NCI-H345 (cell line): ENCODE data around the gene ALOX5.
"Not testable (repeated sequence)": the region's sequence is repeated elsewhere in the genome, so short reads cannot be mapped to it uniquely, and the experiment has no call there.

Experiments
- DNase-seq: peaks from one replicate; lab custom pipeline; 2025; lab: John Stamatoyannopoulos, UW

ALOX5 gene

DNA sequence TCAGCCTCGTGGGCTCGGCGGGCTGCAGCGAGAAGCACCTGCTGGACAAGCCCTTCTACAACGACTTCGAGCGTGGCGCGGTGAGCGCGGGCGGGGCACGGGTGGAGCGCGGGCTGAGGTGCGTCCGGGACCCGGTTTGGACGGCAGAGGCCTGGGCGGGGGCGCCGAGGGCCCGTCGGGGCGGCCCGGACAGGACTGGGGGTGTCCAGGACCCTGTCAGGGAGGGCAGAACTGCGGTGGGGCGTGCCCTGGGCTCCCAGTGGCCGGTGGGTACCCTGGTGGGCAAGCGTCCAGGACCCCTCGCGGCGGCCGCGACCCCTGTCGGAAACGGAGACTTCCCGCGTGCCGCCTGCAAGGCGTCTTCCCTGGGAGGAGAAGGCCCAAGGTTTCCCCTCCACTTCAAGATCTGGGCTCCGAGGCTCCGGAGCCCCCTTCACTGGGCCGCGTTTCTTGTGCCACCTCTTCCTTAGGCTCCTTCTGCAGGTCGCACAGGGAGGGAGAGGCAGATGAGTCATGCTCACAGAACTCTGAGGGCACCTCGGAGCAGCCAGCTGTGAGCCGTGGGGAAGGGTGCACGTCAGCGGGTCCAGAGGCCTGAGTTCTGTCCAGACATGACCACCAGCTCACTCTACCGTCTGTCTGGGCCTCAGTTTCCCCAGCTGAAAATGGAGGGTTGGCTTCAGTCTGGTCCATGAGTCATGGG is 485 bp downstream of the ALOX5 start:
- DNase-seq: no peak

DNA sequence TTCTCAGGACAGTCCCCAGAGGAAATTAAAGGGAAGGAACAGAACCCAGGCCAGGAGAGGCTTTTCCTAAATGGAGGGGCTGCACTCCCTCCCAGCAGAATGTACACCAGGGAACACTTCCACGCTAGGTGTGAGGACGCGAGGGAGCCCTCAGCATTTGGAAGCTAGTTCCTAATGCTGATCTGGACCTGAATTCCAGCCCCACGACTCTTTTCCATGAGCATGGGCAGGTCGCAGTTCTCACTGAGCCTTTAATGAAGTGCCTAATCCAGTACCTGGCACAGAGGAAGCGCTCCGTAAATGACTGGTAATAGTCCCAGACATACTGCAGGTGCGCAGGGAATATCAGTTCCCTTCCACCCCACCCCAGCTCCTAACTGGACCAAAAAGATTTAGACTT is 1.1 kb downstream of the ALOX5 start:
- DNase-seq: no peak

DNA sequence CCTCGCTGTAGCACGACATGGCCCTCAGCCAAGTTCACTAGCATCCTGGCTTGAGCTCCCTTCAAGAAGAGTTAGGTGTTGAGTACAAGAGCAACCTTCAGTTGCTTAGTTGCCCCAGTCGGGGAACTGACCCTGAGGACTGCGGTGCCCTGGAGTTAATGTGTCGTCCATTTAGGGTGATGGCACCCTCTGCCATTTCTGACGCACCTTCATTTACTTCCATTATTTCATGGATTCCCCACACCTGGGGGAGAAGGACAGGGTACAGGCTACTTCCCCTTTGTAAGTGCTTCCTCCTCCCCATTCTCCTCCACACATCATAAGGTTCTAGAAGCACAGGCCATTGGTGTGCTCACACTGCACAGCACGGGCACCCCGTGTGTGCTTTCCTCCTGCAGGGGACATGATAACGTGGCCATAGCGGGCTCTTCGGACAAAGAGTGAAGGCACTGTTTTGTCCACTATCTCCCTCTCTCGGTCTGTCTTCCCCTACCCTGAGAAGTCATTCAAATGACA is 1.8 kb downstream of the ALOX5 start:
- DNase-seq: no peak

DNA sequence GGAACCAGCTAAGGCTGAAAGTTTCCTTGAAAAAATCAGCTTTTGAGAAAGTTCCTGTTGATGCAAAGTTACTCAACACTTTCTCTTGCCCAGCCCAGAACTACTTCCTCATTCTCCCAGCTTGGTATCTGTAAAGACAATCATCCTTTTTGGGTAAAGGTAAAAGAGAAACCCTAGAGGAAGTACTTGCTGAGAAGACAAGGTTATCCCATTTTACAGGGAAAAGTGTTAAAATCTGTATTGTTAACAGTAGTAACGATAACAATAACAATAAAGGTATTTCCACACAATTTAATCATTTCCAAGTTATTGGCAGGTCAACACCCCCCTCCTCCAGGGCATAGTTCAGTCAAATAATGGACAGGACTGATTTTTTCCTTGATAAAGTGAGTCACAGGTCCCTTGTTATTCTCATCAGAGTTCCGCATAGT is 2.4 kb downstream of the ALOX5 start:
- DNase-seq: no peak

DNA sequence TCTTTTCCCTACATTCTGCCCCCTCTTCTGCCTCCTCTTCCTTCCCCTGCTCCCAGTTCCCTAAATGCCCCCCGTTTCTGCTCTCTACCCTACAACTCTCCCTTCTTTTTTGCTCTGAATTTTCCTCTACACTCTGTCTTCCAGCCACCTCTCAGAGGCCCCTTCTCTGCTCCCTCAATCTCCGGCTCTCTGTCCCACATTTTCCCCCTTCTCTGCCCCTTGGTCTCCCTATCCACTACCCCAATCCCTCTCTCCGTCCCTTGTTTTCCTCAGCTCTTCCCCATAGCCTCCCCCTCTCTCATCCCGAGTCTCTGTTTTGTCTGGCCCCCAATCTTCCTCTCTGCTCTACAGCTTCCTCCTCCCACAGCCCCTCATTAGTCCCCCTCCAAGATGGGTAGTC is 3.3 kb downstream of the ALOX5 start:
- DNase-seq: no peak

DNA sequence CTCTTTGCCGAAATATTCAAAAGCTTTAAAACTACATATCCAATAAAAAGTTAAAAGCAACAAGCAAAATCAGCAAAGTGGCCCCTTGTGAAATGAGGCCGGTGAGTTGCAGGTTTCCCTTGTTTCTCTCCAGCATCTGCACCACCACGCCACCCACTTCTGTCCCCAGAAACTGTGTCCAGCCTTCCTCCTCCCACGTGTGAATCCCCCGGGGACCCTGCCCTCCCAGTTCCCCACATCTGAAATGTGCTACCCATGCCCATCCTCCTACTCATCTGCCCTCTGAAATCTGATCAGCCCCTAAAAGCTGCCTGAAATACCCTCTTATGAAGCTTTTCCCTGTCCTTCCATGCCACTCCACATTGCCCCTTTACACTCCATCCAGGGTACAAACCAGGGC is 3.8 kb downstream of the ALOX5 start:
- DNase-seq: no peak

DNA sequence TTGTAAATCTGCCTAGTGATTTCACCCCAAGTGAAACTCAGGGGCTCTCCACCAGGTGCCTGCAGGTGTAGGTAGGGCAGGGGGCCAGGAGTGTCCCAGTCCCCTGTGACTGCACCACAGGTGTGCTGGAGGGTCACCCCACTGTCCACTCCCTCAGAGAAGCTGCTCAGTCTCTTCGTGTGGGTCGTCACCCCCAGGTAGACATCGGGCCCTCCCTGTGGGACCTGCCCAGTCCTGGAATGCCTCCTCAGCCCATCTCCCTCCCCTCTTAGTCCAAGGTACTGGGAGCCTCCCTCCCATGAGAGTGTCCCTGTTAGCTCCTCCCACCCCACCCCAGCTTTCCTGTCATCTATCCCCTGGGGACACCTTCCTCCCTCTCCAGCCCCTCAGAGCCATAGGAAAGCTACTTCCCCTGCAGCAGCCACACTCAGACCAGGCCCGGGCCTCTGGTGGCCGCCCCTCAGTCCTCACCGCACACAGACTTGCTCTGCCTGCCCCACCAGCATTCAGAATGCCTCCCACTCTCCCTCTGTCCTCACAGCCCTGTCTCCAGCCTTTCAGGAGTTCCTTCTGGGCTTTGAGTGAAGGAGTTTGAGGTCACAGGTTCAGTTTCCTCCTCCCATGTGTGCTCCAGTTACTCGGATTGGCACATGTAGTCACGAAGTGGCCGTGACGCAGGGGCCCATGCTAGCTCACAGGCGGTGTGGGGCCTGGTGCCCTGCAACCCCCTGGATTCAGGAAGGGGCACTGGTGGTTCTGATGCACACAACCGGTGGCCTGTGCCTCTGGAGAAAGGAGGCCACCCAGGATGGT is 5.1 kb downstream of the ALOX5 start:
- no peak for DNase-seq

DNA sequence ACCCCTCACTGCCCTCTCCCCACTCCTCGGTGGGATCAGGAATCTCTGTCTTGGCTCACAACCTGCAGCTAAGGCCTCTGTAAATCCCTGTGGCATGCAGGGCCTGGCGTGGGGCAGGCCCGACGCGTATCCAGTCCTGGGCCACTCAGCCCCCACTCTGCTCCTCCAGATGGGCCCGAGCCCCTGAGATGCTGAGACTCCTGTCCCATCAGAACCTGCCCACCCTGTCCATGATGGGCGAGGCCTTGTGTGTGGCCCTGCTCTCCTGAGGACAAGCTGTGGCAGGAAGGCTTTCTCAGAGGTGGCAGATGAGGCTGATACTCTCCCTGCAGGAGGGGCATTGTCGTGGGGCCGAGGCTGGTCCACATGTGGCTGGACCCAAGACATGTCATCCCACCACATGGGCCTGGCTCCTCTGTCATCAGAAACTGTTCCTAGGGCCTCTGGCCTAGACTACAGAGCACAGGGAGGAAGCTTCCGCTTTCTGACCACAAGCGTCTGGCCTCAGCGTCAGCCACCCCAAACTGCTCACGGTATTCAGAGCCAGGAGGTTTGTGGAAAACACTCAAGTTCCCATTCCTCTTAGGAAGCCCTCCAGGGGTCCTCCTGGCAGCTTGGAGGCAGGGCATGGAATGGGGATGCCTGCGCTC is 6.0 kb downstream of the ALOX5 start:
- no peak for DNase-seq

DNA sequence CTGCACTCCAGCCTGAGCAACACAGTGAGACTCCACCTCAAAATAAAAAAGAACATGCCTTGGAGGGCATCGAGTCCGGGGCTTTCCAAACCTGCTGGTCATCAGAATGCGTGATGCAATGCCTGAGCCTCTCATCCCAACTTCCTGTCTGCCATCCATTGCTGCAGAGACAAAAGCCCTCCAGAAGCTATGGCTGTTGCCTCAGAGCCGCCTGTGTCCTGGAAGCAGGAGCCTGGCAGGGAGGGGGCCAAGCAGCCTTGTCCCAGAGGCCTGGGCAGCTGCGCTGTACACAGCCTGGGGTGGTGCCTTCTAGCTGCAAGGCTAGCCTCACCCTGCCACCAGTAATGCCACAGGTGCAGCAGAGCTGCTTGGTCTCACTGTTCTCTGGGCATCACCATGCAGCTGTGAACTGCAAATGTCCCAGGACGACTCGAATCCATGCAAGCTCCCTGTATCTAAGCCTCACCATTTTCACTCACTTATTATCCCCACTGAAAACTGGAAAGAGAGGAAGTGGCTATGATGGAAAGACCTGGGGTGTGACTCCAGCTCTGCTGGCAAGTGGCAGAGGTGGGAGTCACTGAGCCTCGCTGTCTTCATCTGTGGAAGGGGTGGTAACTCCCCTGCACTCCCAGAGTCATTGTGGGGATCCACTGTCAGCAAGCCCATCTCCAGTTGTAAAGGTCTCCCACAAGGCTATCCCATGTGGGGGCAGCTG is 7.0 kb downstream of the ALOX5 start:
- no peak for DNase-seq

DNA sequence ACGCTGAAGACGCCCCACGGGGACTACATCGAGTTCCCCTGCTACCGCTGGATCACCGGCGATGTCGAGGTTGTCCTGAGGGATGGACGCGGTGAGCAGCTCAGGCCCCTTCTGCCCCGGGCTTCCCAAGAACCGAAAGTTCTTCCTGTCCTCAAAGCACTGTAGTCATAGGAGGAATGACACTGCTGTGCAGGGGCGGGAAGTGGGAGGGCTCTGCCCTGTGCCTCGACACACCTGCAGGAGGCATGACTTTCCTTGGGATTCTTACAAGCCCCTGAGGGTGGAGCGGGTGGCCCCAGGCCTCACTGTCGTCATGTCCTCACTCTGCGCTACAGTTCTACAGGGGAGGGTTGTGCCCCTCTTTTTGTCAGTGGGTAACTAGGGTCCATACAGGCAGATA is 8.6 kb downstream of the ALOX5 start:
- DNase-seq: no peak

DNA sequence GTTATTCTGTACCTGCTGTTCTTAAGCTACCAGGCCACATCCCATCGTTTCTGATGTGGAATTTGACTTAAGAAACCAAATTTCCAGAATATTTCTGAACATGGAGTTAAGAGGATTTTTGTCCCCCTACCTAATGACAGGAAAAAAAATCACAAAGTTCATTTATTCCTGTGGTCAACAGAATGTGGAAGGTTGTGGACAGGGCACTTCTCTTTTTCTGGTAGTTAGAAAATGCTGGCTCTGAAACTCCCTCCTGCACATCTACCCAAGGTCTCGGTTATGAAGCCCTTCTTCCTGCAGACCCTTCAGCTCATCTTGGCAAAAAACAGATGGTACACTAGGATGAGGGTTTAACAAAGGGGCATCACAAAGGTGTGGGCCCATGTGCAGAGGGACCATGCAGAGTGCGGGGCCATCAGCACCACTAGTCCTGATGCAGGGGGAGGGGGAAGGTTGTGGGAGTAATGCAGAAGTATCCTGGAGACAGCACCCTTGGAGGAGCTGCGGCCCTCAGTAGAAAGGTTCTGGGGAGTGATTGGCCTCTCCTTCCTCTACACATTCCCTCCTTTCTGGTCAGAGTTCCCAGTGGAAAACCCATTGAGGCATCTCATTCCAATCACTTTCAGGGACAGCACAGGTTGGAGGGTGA is 9.8 kb downstream of the ALOX5 start:
- DNase-seq: no peak

DNA sequence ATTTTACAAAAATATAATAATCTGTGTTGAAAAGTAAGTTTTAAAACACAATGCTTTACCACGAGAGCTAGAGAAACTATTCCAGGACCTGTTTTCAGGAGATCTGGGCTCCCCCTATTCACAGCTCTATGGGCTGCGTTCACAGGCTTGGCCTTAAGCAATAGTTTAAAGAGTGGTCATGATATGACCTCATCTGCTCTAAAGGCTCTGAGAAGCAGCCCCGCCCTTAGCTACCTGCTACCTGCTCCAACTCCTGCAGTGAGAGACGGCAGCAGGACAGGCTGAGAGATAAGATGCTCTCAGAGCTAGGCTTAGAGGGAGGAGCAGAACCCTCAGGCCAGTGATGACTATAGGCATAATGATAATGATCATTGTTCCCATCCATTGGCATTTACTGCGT is 12.6 kb downstream of the ALOX5 start:
- DNase-seq: no peak

DNA sequence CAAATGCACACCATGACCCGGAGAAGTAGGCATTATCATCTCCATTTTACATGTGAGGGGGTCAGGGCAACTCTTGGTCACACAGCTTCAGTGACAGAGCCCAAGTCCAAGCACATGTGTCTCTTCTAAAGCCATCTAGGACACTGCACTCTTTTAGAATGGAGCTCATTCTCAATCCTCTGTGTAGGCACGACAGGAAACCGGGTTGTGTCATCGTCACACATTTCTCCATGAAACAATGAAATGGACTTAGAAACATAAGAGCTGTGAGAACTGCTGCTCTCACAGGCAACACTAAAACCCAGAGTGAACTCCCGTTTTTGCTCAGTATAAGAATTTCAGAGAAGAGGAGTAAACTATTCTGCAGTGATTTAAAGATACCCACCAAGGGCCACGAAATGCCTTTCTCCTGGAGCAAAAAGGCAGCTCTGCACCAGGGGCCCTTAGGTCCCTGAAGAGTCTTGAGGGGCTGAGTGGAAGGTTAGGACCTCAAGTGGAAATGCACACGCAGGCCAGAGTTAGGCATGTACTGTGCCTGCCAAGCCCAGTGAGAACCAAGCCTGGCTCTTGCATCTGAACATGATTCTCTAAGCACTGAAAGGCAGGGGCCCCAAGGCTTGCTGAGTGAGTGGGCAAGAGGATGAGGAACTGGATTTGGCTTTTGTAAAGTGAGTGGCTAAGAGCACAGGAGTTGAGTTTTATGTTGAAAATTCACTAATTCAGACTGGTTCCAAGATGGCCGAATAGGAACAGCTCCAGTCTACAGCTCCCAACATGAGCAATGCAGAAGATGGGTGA is 13.3 kb downstream of the ALOX5 start:
- DNase-seq: no peak

DNA sequence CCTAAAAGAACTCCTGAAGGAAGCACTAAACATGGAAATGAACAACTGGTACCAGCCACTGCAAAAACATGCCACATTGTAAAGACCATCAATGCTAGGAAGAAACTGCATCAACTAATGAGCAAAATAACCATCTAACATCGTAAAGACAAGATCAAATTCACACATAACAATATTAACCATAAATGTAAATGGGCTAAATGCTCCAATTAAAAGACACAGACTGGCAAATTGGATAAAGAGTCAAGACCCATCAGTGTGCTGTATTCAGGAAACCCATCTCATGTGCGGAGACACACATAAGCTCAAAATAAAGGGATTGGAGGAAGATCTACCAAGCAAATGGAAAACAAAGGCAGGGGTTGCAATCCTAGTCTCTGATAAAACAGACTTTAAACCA is 15.7 kb downstream of the ALOX5 start:
- not testable (repeated sequence) for DNase-seq

DNA sequence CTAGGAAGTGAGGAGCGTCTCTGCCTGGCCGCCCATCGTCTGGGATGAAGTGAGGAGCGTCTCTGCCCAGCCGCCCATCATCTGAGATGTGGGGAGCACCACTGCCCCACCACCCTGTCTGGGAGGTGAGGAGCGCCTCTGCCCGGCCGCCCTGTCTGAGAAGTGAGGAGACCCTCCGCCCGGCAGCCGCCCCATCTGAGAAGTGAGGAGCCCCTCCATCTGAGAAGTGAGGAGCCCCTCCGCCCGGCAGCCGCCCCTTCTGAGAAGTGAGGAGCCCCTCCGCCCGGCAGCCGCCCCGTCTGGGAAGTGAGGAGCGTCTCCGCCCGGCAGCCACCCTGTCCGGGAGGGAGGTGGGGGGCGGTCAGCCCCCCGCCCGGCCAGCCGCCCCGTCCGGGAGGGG is 17.6 kb downstream of the ALOX5 start:
- not testable (repeated sequence) for DNase-seq

DNA sequence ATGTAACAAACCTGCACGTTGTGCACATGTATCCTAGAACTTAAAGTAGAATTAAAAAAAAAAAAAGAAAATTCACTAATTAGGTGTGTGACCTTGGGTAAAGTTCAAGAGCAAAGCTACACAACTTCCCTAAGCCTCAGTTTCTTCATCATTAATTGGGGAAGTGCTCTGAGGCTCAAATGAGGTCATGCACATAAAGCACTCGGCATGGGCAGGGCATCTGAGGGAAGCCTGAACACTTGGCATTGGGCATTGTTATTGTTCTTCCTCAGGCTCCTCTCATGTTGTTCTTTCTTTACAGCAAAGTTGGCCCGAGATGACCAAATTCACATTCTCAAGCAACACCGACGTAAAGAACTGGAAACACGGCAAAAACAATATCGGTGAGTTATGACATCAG is 21.5 kb downstream of the ALOX5 start:
- no peak for DNase-seq

DNA sequence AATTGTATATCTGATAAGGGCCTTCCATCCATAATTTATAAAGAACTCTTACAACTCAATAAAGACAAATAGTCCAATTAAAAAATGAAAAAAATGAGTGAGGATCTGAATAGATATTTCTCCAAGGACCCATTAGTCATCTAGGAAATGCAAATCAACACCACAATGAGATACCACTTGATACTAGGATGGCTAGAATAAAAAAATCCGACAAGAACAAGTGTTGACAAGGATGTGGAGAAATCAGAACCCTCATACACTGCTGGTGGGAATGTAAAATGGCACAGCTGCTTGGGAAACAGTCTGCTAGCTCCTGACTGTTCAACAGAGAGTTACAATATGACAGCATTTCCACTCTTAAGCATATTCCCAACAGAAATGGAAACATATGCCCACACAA is 24.6 kb downstream of the ALOX5 start:
- DNase-seq: no peak

DNA sequence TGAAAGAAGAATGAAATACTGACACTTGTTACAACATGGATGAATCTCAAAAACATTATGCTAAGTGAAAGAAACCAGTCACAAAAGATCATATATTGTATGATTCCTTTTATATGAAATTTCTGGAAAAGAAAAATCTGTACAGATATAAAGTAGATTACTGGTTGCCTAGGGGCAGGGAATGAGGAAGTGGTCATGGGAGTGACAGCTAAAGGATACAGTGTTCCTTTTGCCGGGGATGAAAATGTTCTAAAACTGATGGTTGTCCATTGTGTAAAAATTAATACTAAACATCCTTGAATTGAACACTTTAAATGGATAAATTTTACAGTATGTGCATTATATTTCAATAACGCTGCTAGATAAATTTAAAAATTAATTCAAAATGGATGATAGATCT is 25.1 kb downstream of the ALOX5 start:
- no peak for DNase-seq

DNA sequence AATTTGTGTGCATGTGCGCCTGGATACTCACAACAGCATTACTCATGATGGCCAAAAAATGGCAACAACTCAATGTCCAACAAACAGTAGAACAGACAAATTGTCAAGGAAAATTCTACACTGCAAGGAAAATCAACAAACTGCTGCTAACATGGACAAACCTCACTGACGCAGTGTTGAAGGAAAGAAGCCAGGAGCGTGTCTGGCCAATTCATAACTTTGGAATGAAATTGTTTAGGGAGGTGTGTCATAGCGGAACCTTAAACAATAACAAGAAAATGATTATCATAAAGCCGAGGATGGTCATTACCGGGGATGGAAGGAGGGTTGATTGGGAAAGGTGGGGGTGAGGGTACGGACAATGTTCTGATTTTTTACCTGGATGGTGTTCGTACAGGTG is 29.1 kb downstream of the ALOX5 start:
- DNase-seq: no peak

DNA sequence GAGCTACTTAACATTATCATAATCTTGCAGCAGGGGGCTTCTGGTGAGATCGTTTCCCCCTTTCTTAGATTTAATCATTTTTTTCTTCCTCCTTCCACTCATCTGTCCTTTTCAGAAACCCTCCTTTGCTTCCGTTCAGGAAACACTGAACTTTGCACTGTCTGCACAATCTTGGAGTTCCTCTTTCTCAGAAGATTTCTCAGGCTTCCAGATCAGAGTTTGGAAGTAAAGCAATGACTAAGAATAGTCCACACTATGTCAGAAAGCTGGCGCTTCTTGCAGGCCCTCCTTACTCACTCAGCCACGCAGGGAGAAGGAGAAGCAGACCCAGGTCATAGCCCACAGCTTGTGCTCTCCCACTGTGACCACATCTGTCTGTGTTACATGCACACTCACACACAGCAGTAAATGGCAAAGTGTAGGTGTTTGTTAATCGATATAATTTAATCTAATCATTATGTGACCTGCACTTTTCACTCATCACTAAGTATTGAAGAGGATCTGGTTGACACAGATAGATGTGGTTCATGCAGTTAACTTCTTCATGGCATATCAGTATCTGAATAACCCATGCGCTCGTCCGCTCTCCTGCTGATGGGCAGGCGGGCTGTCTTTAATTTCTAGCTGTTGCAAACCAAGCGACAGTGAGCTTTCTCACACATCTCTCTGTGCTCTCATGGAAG is 30.2 kb downstream of the ALOX5 start:
- DNase-seq: no peak
